GM18867 (cell line): Measurements from ENCODE around the gene DTX1.
"Not testable (repeated sequence)": the region's sequence is repeated elsewhere in the genome, so short reads cannot be mapped to it uniquely, and the experiment has no call there.

ENCODE experiments used
- ATAC-seq: cut with Tn5 transposase; IDR thresholded peaks from one replicate; pipeline ENCODE4 v1.9.1; 2021; ENCODE audit warnings: mild to moderate bottlenecking, moderate library complexity; ENCODE audit not compliant: unreplicated experiment

The DTX1 gene

DNA sequence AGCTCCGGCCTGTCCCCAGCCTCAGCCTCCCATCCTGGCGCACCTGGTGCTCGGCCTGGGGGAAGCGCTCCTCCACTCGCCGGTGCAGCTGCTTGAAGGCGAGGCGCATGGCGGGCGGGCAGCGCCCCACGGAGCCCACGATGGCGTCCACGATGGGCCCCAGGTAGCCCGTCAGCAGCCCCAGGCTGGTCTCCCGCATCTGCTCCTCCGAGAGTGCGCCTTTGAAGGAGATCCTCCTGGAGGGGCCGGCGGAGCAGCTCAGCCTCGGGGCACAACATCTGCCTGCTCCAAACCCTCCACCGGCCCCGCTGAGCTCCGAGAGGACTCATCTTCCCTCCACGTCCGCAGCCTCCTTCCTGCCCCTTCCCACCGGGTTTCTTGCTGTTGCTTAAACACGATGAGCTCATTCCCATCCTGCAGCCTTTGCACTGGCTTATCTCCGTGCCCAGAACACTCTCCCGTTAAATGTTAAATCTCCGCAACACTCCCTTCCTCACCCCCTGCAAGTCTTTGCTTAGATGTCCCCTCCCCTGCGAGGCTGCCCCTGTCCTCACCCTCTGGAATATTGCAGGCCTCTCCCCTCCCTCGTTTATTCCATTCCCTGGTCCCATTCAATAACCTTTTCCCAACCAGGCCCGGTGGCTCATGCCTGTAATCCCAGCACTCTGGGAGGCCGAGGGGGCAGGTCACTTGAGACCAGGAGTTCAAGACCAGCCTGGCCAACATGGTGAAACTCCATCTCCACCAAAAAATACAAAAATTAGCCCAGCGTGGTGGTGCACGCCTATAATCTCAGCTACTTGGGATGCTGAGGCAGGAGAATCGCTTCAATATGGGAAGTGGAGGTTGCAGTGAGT, 55.7 kb downstream of the DTX1 start:
- ATAC-seq, result no peak

DNA sequence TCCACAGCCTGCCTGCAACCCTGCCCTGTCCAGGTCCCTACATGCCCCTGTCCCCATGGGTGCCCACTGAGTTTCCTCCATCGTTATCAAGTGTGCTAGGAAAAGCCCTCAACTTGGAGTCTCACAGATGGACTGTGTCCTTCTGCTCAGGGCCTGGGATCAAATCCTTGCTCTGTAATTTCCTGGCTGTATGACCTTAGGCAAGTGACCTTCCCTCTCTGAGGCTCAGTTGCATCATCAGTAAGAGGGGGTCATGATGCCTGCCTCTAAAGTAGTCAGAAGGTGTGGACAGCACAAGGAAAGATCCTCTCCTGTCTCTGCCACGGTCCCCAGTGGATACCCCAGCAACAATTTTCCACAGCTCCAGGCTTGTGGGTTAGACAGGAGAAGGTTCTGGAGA, 56.9 kb downstream of the DTX1 start:
- ATAC-seq, result no peak

DNA sequence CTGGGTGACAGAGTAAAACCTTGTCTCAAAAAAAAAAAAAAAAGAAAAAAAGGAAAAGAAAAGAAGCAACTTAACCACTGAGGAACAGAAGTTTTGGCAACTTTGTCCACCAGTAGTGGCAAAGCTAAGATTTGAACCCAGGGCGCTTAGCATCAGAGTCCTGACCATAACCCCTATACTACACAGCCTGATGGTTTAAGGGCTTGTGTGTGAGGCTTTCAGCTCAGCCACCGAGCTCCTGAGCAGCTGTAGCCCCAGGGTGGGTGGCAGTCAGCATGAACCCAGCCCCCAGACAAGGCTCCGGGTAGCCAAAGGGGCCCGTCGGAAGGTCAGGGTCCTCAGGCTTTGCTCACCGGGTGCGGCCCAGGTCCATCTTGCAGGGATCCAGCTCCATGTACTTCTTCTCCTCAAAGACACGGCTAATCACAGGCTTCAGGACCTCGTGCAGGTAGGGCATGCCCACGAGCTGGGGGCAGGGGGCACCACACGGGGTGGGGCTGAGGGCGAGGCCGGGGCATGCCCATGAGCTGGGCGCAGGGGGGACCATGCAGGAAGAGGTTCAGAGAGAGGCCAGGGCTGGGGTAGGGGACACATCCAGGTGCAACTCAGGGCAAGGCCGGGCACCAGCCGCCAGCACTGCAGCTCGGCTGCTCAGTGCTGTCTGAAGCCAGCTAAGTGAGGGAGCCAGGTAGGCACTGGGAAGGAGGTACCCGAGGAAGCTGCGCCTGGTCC, 58.1 kb downstream of the DTX1 start:
- ATAC-seq, result no peak

DNA sequence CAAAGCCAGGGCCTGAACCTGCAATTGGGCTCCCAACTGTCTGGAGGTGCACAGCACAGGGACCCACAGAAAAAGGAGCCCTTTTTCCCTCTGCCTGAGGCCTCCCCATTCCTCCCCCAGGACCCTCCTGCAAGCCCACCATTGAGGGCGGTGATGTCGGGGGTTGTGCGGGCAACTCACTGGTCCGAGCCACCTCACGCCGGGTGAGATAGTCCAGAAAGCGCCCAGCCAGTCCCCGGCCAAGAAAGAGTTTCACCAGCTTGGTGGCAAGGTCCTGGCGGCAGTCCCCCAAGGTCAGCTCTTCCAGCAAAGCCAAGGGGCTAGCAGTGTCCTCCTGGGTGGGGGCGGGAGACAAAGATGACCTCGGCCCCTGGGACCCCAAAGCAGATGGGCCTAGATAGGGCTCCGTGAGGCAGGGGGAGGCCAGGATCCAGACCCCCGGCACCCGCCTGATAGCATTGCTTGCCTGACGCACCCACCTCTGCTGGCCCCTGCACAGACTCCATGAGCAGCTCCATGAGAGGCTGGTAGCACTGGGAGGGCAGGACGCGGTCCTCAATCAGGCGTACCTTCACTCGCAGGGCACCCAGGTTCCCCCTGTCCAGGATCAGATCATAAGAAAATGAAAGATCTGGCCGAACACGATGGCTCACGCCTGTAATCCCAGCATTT, 59.1 kb downstream of the DTX1 start:
- no peak for ATAC-seq

DNA sequence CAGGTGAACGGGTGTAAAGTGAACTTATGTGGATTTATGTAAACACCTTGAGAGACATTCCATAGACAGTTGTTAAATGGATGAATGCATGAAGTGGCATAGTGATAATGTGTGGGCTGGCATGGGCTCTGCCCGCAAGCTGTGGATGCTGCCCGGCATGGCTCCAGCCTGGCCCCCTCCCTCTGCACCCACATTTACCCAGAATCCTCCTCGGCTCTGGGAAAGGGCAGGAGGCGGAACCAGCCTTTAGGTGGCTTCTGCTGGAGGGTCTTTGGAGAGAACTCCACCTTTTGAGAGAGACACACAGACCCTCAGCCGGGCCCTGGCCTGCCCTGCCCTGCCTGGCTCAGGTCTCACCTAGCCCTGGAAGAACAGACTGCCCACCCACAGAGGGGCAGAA, 60.3 kb downstream of the DTX1 start:
- ATAC-seq, result no peak

DNA sequence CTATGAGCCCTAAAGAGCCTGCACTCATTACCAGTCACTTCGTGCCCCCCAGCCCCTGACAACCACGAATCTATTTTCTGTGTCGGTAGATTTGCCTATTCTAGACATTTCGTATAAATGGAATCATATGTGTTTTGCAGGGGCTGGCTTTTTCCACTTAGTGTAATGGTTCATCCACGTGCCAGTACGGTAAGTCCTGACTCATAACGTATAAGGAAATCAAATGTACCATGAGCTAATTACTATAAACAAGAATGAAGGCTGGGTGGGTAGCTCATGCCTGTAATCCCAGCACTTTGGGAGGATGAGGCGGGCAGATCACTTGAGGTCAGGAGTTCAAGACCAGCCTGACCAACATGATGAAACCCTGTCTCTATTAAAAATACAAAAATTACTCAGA, 61.2 kb downstream of the DTX1 start:
- not testable (repeated sequence) for ATAC-seq

DNA sequence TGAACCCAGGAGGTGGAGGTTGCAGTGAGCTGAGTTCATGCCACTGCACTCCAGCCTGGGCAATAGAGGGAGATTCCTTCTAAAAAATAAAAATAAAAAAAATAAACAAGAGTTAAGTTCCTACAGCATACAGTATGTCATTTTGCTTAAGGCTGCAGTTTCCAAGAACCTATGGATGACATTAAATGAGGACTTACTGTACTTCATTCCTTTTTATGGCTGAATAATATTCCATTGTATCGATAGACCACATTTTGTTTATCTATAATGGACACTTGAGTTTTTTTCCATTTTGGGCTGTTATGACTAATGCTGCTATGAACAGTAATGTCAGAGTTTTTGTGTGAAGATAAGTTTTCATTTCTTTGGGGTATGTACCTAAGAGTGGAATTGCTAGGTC, 61.6 kb downstream of the DTX1 start:
- no peak for ATAC-seq

DNA sequence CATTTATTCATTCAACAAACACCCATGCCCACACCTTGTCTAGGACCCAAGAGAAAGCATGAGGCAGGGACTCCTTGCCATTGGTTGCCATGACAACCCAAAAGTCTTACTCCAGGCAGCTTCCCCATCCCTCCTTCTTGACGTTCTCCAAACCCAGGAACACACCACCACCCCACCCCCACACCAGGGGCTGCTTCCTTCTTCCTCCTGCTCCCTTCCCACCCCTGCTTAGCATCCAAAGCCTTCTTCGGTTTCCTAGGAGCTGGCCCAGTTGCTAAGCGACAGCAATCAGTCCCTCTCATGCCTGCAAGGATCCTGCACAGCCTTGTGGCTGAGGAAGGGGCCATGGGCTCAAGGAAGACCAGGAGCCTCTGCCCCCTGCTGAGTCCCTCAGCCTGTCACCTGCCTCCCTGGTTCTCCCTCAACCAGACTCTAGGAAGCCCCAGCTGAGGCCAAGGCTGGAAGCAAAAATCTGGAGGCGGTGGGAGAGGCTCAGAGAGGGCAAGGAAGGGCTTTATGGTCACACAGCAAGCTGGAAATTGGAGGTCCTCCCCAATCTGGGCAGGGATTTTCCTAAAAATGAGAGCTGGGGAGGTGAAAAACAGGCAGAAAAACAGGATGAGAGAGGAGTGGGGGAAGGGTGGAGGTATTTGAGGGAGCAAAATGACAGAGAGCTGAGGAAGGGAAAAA, 63.6 kb downstream of the DTX1 start:
- no peak for ATAC-seq

DNA sequence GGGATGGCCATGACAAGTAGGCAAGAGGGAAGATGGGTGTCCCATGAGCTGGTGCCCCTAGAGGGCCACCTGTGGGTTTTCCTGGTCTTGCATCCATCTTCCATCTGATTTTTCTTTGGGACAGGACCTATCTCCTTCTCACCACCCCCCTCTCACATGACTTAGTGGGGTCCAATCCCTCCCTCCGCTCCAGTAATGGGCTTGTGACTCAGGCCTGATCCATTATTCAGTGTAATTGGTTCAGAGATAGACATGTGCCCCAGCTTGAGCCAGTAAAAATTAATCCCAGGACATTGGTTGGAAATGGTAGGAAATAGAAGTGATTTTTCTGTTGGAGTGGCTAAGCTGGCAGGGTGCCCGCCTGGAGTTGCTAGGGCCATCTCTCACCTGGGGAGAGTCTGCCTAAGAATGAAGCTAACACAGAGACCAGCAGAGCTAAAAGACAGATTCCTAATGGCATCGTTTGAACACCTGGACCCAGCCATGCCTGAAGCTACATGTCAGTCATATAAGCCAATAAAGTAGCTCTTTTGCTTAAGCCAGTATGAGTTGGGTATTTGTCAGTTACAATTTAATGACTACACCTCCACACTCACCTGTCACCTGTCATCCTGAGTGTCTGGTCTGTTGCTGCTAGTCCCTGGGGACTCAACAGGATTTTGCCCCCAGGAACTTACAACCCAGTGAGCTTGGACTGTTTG, 64.3 kb downstream of the DTX1 start:
- ATAC-seq, result no peak

DNA sequence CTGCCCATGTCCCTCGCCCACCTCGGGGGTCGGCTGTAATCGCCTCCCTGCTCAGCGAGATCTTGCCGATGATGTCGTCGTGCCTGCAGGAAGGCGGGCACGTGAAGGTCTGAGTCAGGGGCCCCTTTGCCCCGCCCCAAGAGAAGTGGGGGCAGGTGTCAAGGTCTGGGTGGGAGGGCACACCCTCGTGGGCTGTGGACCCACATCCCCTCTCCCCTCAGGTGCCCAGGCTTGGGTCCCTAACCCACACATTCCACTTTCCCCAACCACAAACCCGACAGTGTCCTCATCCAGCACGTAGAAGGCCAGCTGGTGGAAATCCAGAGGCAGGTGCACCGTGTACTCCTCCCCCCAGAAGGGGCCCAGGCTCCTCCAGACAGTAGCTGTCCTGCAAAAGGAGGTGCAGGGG, 71.3 kb downstream of the DTX1 start:
- no peak for ATAC-seq

DNA sequence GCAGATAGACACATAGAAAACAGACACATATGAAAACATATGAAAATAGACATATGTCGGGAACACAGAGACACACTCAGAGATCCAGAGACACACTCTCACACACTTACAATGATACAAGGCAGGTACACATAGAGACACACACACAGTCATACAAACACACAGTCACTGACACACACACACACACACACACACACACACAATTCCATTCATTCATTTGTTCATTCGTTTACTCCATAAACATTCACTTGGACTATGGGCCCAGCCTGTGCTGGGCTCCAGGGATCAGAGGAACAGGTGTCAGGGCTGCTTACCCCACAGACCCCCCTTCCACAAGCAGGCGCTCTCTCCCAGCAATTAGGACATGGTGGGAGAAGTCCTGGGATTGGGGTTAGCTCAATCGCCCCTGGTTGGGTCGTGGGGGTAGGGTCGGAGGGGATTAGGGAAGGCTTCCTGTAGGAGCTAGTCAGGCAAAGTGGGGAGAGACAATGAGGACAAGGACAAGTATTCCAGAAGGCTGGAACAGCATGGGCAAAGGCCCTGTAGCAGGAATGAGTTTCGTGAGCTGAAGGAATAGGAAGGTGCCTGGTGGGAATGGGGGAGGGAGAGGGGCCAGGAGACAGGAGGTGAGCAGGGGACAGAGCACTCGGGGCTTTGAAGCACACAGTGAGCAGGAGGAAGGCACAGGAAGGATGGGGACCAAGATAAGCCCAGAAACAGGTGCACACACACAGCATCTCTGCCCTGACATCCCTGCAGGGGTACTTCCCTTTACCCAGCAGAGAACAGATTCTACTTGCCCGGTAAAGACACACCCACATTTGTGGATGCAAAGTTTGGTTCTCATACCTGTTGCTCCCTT, 72.5 kb downstream of the DTX1 start:
- ATAC-seq, result no peak

DNA sequence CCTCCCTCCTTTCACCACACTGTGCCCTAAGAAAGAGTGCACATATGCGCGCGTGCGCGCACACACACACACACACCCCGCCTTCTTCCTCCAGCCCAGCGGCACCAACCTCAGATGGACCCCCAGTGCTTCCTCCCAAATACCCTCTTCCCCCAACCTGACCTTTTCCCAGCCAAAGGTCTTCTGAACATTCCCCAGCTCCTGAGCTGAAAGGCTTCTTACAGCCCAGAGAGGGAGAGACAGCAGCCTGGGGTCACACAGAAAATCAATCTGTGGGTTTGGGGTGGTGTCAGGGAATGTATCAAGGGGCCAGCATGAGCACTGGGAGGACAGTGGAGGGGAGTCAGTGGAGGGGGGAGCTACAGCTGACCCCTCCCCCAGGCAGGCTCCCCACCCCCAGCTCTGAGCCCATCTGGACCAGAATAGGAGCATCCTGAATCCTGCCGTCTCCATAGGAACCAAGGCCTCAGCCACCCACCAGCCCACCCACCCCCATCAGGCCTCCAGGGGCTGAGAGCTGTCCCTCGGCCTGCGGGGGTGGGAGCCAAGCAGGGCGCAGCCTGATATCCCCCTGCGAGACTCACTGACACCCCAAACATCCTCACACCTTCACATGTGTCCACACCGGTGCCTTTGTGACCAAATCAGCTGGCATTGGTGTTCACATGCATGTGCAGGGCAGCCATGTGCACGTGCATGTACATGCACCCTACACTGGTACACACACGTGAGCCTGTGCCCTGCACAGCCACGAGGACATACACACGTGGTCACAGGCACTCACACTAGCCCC, 73.3 kb downstream of the DTX1 start:
- no peak for ATAC-seq

DNA sequence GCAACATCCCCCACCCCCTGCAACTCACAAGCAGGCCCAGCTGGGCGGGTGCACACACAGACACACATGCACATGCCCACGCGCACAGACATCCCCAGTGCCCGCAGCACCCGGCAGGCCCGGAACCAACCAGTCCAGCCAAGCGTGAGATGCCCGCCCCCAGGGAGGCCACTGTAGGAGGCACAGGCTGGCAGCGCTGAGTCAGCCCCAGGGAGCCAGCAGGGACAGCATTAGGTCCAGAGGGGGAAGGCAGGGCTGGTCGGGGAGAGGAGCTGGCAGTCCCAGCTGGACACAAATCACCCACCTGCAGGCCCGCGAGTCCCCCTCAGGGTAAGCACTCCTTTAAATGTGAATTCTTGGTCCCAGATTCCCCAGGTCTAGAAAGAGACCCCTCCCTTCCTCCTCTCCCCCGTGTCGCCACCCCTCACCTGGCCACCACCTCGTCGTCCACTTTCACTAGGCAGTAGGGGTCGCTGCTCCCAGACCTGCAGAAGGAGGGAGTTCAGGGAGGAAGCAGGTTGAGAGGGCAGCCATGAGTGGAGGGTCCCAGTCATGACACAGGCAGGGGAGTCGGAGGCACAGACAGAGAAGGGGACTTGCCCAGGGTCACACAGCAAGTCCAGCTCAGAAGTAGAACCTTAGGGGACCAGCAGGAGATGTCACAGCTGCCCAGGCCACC, 74.1 kb downstream of the DTX1 start:
- no peak for ATAC-seq

DNA sequence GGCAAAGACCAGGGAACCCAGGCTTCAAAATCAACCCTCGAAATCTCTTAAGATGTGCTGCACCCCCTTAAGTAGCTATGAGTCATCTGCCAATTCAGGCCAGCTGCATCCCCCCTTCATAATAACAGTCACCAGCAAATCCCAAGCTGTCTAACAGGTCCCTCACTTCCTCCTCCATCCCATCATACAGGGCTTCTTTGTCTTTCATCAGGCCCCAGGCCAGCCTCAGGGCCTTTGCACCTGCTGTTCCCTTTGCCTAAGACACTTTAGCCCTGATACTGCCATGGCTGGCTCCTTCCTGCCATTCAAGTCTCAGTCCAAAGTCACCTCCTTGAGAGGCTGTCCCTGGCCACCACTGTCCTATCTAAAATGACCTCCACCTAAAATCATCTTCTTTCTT, 75.0 kb downstream of the DTX1 start:
- ATAC-seq, result no peak

DNA sequence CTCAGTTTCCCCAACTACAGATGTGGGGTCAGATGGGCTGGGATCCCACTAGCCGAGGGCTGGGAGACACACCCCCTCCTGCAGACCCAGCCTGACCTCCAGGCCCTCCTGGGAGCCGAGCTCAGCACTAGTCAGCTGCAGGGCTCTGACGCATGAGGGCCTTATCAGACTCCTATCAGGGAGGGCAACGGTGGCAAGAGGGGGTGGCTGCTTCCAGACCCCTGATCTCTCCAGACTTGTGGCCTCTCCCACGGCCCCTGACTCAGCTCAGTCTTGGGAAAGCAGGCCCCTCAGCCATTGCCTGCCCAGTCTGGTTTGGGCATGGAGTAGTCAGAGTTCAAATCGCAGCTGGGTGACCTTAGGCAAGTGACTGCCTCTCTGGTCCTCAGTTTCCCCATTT, 76.5 kb downstream of the DTX1 start:
- ATAC-seq, result no peak

DNA sequence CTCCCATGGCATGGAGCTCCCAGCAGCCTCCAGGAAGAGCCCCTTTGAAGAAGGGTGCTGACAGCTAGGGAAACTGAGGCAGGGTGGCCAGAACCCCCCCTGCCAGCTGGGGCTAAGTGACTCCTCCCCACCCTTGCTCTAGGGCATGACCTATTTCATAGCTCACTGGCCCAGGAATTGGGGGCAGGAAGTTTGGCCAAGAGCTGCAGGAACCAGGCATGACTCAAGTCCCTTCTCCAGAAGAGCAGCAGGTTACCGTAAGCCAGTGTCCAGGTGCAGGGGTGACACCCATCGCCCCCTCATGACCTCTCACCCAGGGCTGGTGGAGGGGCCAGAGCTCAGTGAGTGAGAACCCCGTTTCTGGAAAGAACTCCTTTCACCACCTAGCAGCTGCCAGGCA, 77.1 kb downstream of the DTX1 start:
- no peak for ATAC-seq

DNA sequence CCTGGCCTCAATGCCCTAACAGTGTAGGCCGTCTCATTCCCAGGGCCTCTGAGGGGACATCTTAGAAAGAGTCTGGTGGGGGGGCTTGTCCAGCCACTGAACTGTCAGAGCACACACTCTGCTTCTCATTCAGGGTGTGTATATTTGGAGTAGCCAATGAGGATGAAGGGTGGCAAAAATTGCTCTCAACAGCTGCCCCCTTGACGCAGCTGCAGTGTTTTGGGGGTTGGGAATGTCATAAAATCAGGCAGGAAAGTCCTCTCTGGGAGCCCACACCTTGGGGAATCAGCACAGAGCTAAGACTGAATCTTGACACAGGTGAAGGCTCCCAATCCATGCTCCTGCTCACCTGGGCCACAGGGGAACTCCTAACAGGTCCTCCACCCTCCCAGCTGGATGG, 77.5 kb downstream of the DTX1 start:
- no peak for ATAC-seq

DNA sequence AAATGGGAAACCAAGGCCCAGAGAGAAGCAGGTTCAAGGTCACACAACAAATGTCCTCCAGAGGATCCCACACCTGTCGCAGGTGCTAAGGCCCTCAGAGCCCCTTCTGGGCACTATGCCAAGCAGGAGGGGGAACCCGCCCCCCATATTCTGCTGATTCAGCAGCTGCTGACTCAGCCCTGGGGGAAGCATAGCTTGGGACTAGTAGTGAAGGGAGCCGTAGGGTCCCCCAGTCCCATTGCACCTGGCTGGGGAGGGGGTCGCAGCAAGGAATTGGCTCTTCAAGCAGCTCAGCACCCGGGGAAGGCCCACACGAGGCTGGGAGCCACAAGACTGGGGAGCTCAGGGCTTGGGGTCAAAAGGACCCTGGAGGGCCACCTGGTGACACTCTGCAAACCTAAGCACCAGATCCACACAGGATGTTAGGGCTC, 78.0 kb downstream of the DTX1 start:
- ATAC-seq, result no peak
